Sigmoid colon (tissue), 7 donors: Measurements from ENCODE around the gene KIF11. TPM values are rescaled to one million over a fixed set of nuclear protein-coding genes. Genes with fewer than 3 reads are reported as not detected.
A peak's percentile ranks its signal among the peaks of the same experiment; 100 is the strongest.

Experiments
- DNase-seq: peaks from one replicate; pipeline ENCODE4 v3.0.0-alpha.2; 2019
- H3K27ac ChIP-seq, 4 donors: fragments of 200-600 bp; sonication (generic); one replicate each; pipeline ENCODE4 v1.5.1; 2016 to 2019; ENCODE audit warnings: mild to moderate bottlenecking in 1 of 4
- H3K27me3 ChIP-seq, 3 donors: fragments of 200-600 bp; sonication (generic); one replicate each; pipeline ENCODE4 v1.5.1; 2019; ENCODE audit warnings: mild to moderate bottlenecking in 1 of 3
- H3K36me3 ChIP-seq, 4 donors: fragments of 200-600 bp; sonication (generic); one replicate each; pipeline ENCODE4 v1.5.1; 2016 to 2019
- H3K4me1 ChIP-seq, 4 donors: fragments of 200-600 bp; sonication (generic); one replicate each; pipeline ENCODE4 v1.5.1; 2017 to 2019
- H3K4me3 ChIP-seq, 4 donors: fragments of 200-600 bp; sonication (generic); one replicate each; pipeline ENCODE4 v1.5.1; 2017 to 2019; ENCODE audit warnings: mild to moderate bottlenecking in 2 of 4, moderate library complexity in 1 of 4
- H3K9me3 ChIP-seq, 4 donors: fragments of 200-600 bp in 3 of 4; sonication (generic) in 3 of 4; one replicate each; pipeline versions ENCODE4 v1.5.1 to v1.6.1; 2013 to 2019
- CTCF ChIP-seq, 4 experiments: fragments of 450-650 bp in 3 of 4; fragments of 200-600 bp in 1 of 4; IDR thresholded peaks; one replicate each; pipeline ENCODE4 v1.5.1; 2016 to 2019; ENCODE audit warnings: antibody characterized with exemption in 4 of 4, mild to moderate bottlenecking in 3 of 4, moderate library complexity in 2 of 4
- EP300 ChIP-seq, 4 donors: sonication (generic); formaldehyde crosslinking; IDR thresholded peaks; one replicate each; pipeline ENCODE4 v1.6.1; 2017; ENCODE audit warnings: antibody characterized with exemption in 4 of 4
- POLR2A ChIP-seq, 2 donors: fragments of 450-650 bp; IDR thresholded peaks; one replicate each; pipeline ENCODE4 v1.6.1; 2016; ENCODE audit warnings: antibody characterized with exemption in 2 of 2, mild to moderate bottlenecking in 2 of 2, moderate library complexity in 2 of 2
- POLR2AphosphoS5 ChIP-seq, 4 donors: sonication (generic); formaldehyde crosslinking; IDR thresholded peaks; one replicate each; pipeline ENCODE4 v1.6.1; 2017; ENCODE audit warnings: antibody characterized with exemption in 4 of 4
- WGBS, 2 donors: extraction: QIAGEN DNeasy Blood & Tissue Kit; methylation state at CpG; one replicate each; pipeline ENCODE4 v1.1.7; 2013; 5-methylcytosine and 5-hydroxymethylcytosine counted together
- intact Hi-C: fragments of 100-400 bp; cut with DNase I; formaldehyde crosslinking; loops from one replicate; pipeline ENCODE4 v1.15.1; 2023
- polyA plus RNA-seq, 3 donors: library from polyadenylated mRNA; stranded (reverse); fragments of 200-250 nt; gene quantifications; one replicate each; pipeline ENCODE4 v1.2.3, GENCODE V29; 2013
- total RNA-seq, 4 donors: library from RNA; depleted of rRNA; stranded (reverse); fragments of >200 nt; gene quantifications; one replicate each; pipeline ENCODE4 v1.1.0, GENCODE V29; 2016
- donor health status: healthy with polysubstance abuse.
- donor health status: Bipolar disorder and iron deficiency.
- donor health status: healthy.

The KIF11 gene
- total and polyA plus RNA-seq, 7 donors: 0.16 to 10.1 (median 0.95) TPM

- H3K4me3 ChIP-seq: peak overlapping the region in 3 of 4 donors; percentile 29 to 45 (median 36)
- intact Hi-C loops: loop anchor here (2.0 to 10.0 kb wide), 2 partner anchors 153 to 181 kb away; partner anchors contain the start of gene EXOC6
- 70 to 75% methylated on average over 61 of the region's 61 CpGs for WGBS, 2 donors
- no peaks in the 10 kb centered on the region for H3K9me3 ChIP-seq
- DNase-seq: peak; percentile 64
- H3K27ac ChIP-seq: peak overlapping the region; percentile 19 to 66 (median 44)
- no peaks in the 10 kb centered on the region for H3K36me3 ChIP-seq
- TF ChIP-seq CTCF (IDR thresholded peaks at IDR 0.05) (no peak), POLR2A (IDR thresholded peaks at IDR 0.05) (no peak), EP300 (IDR thresholded peaks at IDR 0.05) (no peak), POLR2AphosphoS5 (IDR thresholded peaks at IDR 0.05) (no peak)
- peaks cover 0 to 27% (median 8%) of the 10 kb centered on the region in 4 donors for H3K4me1 ChIP-seq
- peaks cover 0 to 28% (median 0%) of the 10 kb centered on the region in 3 donors for H3K27me3 ChIP-seq
Observed at GRCh38 chr10:92695679-92696605, 103.0 kb downstream of the KIF11 start.

GRCh38 chr10:92696606-92697383 is 103.9 kb downstream of the KIF11 start:
- Histone ChIP-seq H3K4me3 (no peak overlapping the region), H3K36me3 (no peaks in the 10 kb centered on the region), H3K27ac (peak overlapping the region in 2 of 4 donors; percentile 42 to 66), H3K4me1 (peaks cover 0 to 19% (median 8%) of the 10 kb centered on the region in 4 donors), H3K27me3 (peaks cover 0 to 20% (median 0%) of the 10 kb centered on the region in 3 donors), H3K9me3 (no peaks in the 10 kb centered on the region)
- intact Hi-C loops: loop anchor here (2.0 to 10.0 kb wide), 2 partner anchors 152 to 182 kb away; partner anchors contain the start of gene EXOC6
- no peak for DNase-seq
- TF ChIP-seq CTCF (IDR thresholded peaks at IDR 0.05): no peak
- no peak for TF ChIP-seq EP300 (IDR thresholded peaks at IDR 0.05)
- TF ChIP-seq POLR2AphosphoS5 (IDR thresholded peaks at IDR 0.05): no peak
- WGBS, 2 donors: 77 to 88% methylated on average over 7 of the region's 7 CpGs

GRCh38 chr10:92697663-92698511 is 105.0 kb downstream of the KIF11 start:
- 16 to 50% methylated on average over 7 of the region's 7 CpGs for WGBS, 2 donors
- intact Hi-C loops: loop anchor here (2.0 to 10.0 kb wide), 3 partner anchors 59 to 183 kb away; partner anchors contain the start of gene EXOC6
- TF ChIP-seq POLR2A (IDR thresholded peaks at IDR 0.05) (no peak), EP300 (IDR thresholded peaks at IDR 0.05) (no peak), CTCF (IDR thresholded peaks at IDR 0.05) (no peak), POLR2AphosphoS5 (IDR thresholded peaks at IDR 0.05) (no peak)
- Histone ChIP-seq H3K27ac (peak overlapping the region in 1 of 4 donors; percentile 26), H3K36me3 (no peaks in the 10 kb centered on the region), H3K4me3 (no peak overlapping the region), H3K4me1 (peaks cover 0 to 18% (median 6%) of the 10 kb centered on the region in 4 donors), H3K27me3 (peaks cover 0 to 14% (median 0%) of the 10 kb centered on the region in 3 donors), H3K9me3 (no peaks in the 10 kb centered on the region)
- DNase-seq: no peak

- WGBS, 2 donors: 12 to 19% methylated on average over 3 of the region's 3 CpGs
- TF ChIP-seq CTCF (IDR thresholded peaks at IDR 0.05) (no peak), EP300 (IDR thresholded peaks at IDR 0.05) (no peak), POLR2A (IDR thresholded peaks at IDR 0.05) (no peak), POLR2AphosphoS5 (IDR thresholded peaks at IDR 0.05) (no peak)
- intact Hi-C loops: loop anchor here (2.0 to 10.0 kb wide), 2 partner anchors 58 to 184 kb away; no protein-coding TSS in a partner anchor
- Histone ChIP-seq H3K4me3 (peak overlapping the region in 3 of 4 donors; percentile 37 to 53 (median 52)), H3K27ac (peak overlapping the region; percentile 52 to 83 (median 68)), H3K9me3 (no peaks in the 10 kb centered on the region), H3K27me3 (peaks cover 0 to 14% (median 0%) of the 10 kb centered on the region in 3 donors), H3K4me1 (peaks cover 0 to 18% (median 6%) of the 10 kb centered on the region in 4 donors), H3K36me3 (no peaks in the 10 kb centered on the region)
- DNase-seq: no peak
Observed at GRCh38 chr10:92699193-92699517, 106.2 kb downstream of the KIF11 start.
